Keratinocyte (primary cell): ENCODE results near the gene TNFSF8. TPM values are rescaled to one million over a fixed set of nuclear protein-coding genes. Genes with fewer than 3 reads are reported as not detected.

Source experiments
- DNase-seq: peaks from one replicate; pipeline ENCODE4 v3.0.0-alpha.2; 2011; ENCODE audit warnings: low read depth, missing footprints, low spot score
- FAIRE-seq: peaks from 2 replicates; lab custom pipeline; 2011; peaks lifted over from hg19 to GRCh38; lab: Jason Lieb, UNC
- H2AFZ ChIP-seq: 2 replicates; pipeline ENCODE4 v1.6.0; 2012; ENCODE audit warnings: low read length, control low read depth, inconsistent platforms; ENCODE audit not compliant: control insufficient read depth
- H3K27ac ChIP-seq: 2 replicates; pipeline ENCODE4 v1.5.1; 2011; ENCODE audit warnings: low read length; ENCODE audit not compliant: control insufficient read depth, insufficient read depth
- H3K27me3 ChIP-seq: 3 replicates; pipeline ENCODE4 v1.6.0; 2011; ENCODE audit warnings: low read length; ENCODE audit not compliant: control insufficient read depth, insufficient read depth; ENCODE audit errors: extremely low read depth
- H3K36me3 ChIP-seq, 2 experiments: 2 replicates in 1 of 2; 3 replicates in 1 of 2; pipeline ENCODE4 v1.5.1; 2011; ENCODE audit warnings: low read length in 2 of 2, mild to moderate bottlenecking in 1 of 2; ENCODE audit not compliant: control insufficient read depth in 2 of 2, insufficient read depth in 2 of 2; ENCODE audit errors: extremely low read depth in 1 of 2
- H3K4me1 ChIP-seq: 3 replicates; pipeline ENCODE4 v1.5.1; 2011; ENCODE audit warnings: low read length; ENCODE audit not compliant: control insufficient read depth, insufficient read depth; ENCODE audit errors: extremely low read depth
- H3K4me2 ChIP-seq: 3 replicates; pipeline ENCODE4 v1.6.0; 2011; ENCODE audit warnings: low read depth, low read length; ENCODE audit not compliant: control insufficient read depth, insufficient read depth; ENCODE audit errors: extremely low read depth
- H3K4me3 ChIP-seq, 3 experiments: fragments of 200-600 bp in 1 of 3; sonication (generic) in 1 of 3; 2 replicates in 2 of 3; 3 replicates in 1 of 3; pipeline ENCODE4 v1.5.1; 2011 to 2016; ENCODE audit warnings: low read length in 3 of 3, mild to moderate bottlenecking in 3 of 3, control low read depth in 2 of 3, inconsistent platforms in 1 of 3, low read depth in 1 of 3, mixed read lengths in 1 of 3, mixed run types in 1 of 3, moderate library complexity in 1 of 3; ENCODE audit not compliant: control insufficient read depth in 2 of 3, insufficient read depth in 2 of 3; ENCODE audit errors: extremely low read depth in 1 of 3
- H3K79me2 ChIP-seq: 2 replicates; pipeline ENCODE4 v1.6.0; 2012; ENCODE audit warnings: low read length; ENCODE audit not compliant: control insufficient read depth, insufficient read depth
- H3K9ac ChIP-seq: 3 replicates; pipeline ENCODE4 v1.6.0; 2011; ENCODE audit warnings: low read length; ENCODE audit not compliant: control insufficient read depth, insufficient read depth; ENCODE audit errors: extremely low read depth
- H3K9me1 ChIP-seq: 3 replicates; pipeline ENCODE4 v1.6.0; 2011; ENCODE audit warnings: low read length; ENCODE audit not compliant: control insufficient read depth, insufficient read depth; ENCODE audit errors: extremely low read depth
- H3K9me3 ChIP-seq: 2 replicates; pipeline ENCODE4 v1.5.1; 2012; ENCODE audit warnings: low read depth, low read length; ENCODE audit not compliant: control insufficient read depth
- H4K20me1 ChIP-seq: 3 replicates; pipeline ENCODE4 v1.6.0; 2011; ENCODE audit warnings: low read length; ENCODE audit not compliant: control insufficient read depth, insufficient read depth; ENCODE audit errors: extremely low read depth
- EZH2 ChIP-seq: IDR thresholded peaks from one replicate; pipeline ENCODE4 v1.6.1; 2012; ENCODE audit warnings: inconsistent platforms, mild to moderate bottlenecking, low read length, moderate library complexity
- dilution Hi-C: fragments of 300-500 bp; cut with MboI; formaldehyde crosslinking; loops from one replicate; pipeline ENCODE4 v1.7.0; 2020; ENCODE audit warnings: low sequenced_read_pairs; ENCODE audit not compliant: extremely low pct_ligation_motif_present
- polyA plus RNA-seq, 5 experiments: library from polyadenylated mRNA; depleted of rRNA in 3 of 5; stranded (reverse) in 3 of 5; stranded (forward) in 1 of 5; unstranded in 1 of 5; fragments of >200 nt; gene quantifications; 1 replicate in 1 of 5; 2 replicates in 3 of 5; 3 replicates in 1 of 5; pipeline versions ENCODE4 v1.2.1 to v1.2.3, GENCODE V29; 2011 to 2012; ENCODE audit warnings: missing spikeins in 2 of 5, low read depth in 1 of 5, low replicate concordance in 1 of 5
- TF ChIP-seq, protein P1 (sequence below), 3 experiments: IDR thresholded peaks in 1 of 3; conservative IDR thresholded peaks in 1 of 3; optimal IDR thresholded peaks in 1 of 3; 2 replicates in 2 of 3; 3 replicates in 1 of 3; pipeline versions ENCODE3 to v1.5.1; 2011; ENCODE audit warnings: low read length in 3 of 3, mild to moderate bottlenecking in 3 of 3, moderate library complexity in 2 of 3, control low read depth in 1 of 3, inconsistent platforms in 1 of 3; ENCODE audit not compliant: insufficient read depth in 2 of 3; ENCODE audit errors: extremely low read depth in 1 of 3

TNFSF8 gene
- polyA plus RNA-seq, 1 donor (not counting 4 experiments of a cell fraction or from before 2014, with no cell fraction given), result not detected

DNA sequence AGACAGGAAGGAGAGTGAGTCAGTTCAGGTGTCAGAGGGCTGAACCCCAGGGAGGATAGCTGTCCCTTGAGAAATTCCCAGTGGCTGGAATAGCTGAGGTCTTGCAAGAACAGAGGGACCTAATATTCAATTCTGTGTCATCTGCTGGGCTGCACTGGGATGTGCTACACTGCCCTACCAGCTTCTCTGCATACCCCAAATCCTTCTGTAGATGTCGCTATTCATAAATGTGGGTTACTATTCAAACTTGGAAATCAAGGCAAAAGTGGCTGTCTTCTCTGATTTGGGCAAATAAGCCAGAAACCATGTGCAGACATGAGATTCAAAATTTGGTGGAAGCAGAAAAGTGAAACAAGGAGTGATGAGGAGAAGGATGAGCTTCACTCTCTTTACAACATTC, 16.3 kb downstream of the TNFSF8 start:
- FAIRE-seq, result no peak
- Histone ChIP-seq H3K79me2 (no peaks in the 10 kb centered on the region), H3K9me3 (no peaks in the 10 kb centered on the region), H3K4me1 (no peaks in the 10 kb centered on the region), H3K27me3 (peaks cover 6% of the 10 kb centered on the region), H3K9me1 (no peaks in the 10 kb centered on the region), H2AFZ (no peak overlapping the region), H3K27ac (no peak overlapping the region), H3K9ac (no peak overlapping the region), H3K4me2 (no peak overlapping the region), H3K36me3 (no peaks in the 10 kb centered on the region), H3K4me3 (no peak overlapping the region), H4K20me1 (no peaks in the 10 kb centered on the region)
- no peak for DNase-seq
- TF ChIP-seq, protein P1, sequence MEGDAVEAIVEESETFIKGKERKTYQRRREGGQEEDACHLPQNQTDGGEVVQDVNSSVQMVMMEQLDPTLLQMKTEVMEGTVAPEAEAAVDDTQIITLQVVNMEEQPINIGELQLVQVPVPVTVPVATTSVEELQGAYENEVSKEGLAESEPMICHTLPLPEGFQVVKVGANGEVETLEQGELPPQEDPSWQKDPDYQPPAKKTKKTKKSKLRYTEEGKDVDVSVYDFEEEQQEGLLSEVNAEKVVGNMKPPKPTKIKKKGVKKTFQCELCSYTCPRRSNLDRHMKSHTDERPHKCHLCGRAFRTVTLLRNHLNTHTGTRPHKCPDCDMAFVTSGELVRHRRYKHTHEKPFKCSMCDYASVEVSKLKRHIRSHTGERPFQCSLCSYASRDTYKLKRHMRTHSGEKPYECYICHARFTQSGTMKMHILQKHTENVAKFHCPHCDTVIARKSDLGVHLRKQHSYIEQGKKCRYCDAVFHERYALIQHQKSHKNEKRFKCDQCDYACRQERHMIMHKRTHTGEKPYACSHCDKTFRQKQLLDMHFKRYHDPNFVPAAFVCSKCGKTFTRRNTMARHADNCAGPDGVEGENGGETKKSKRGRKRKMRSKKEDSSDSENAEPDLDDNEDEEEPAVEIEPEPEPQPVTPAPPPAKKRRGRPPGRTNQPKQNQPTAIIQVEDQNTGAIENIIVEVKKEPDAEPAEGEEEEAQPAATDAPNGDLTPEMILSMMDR (optimal IDR thresholded peaks at IDR 0.05 in 1 of 3, IDR thresholded peaks at IDR 0.05 in 1 of 3, conservative IDR thresholded peaks at IDR 0.05 in 1 of 3; ENCODE audit: extremely low read depth in 1 of 3, insufficient read depth in 2 of 3, low read length in 3 of 3), result peak in 1 of 3 experiments; percentile 22
- no peak for TF ChIP-seq EZH2
- dilution Hi-C loops, result no loop called here

DNA sequence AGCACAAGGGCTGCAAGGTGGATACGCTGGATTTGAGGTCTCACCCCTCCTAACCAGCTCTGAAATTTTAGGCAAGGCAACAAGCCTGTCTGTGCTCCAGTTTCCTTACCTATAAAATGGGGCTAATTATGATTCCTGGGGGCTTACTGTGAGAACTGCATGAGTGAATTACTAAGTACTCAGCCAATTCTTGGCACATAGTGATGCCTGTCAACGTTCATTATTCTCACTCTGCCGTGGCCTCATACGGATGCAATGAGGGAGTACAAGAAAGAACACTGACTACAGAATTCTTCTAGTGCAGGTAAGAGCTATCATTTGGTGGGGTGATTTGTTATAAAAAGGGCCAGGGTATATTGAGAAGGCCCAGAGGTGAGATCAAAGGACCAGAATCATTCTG, 16.7 kb downstream of the TNFSF8 start:
- dilution Hi-C loops, result no loop called here
- H3K27me3 ChIP-seq, result peaks cover 6% of the 10 kb centered on the region
- H3K4me1 ChIP-seq, result peaks cover 4% of the 10 kb centered on the region
- FAIRE-seq (no peak), DNase-seq (no peak)
- no peaks in the 10 kb centered on the region for H3K9me1 ChIP-seq
- no peaks in the 10 kb centered on the region for H4K20me1 ChIP-seq
- no peak overlapping the region for H3K9ac ChIP-seq
- H3K4me2 ChIP-seq, result no peak overlapping the region
- H3K79me2 ChIP-seq, result no peaks in the 10 kb centered on the region
- H3K36me3 ChIP-seq, result no peaks in the 10 kb centered on the region
- H3K4me3 ChIP-seq, result no peak overlapping the region
- no peak overlapping the region for H3K27ac ChIP-seq
- no peak overlapping the region for H2AFZ ChIP-seq
- TF ChIP-seq EZH2, result no peak
- TF ChIP-seq, protein P1 (optimal IDR thresholded peaks at IDR 0.05 in 1 of 3, IDR thresholded peaks at IDR 0.05 in 1 of 3, conservative IDR thresholded peaks at IDR 0.05 in 1 of 3; ENCODE audit: extremely low read depth in 1 of 3, insufficient read depth in 2 of 3, low read length in 3 of 3), result no peak
- H3K9me3 ChIP-seq, result no peaks in the 10 kb centered on the region
